HG02852 (cell line): ENCODE data around the gene SCAPER.

Experiments used
- ATAC-seq: cut with Tn5 transposase; IDR thresholded peaks from one replicate; pipeline ENCODE4 v1.9.1; 2021; ENCODE audit warnings: mild to moderate bottlenecking, moderate library complexity; ENCODE audit not compliant: unreplicated experiment

Gene SCAPER

GRCh38 chr15:76343313-76343996, 561.7 kb downstream of the SCAPER start:
- ATAC-seq, result no peak

GRCh38 chr15:76342382-76343201, 562.5 kb downstream of the SCAPER start:
- ATAC-seq, result no peak

GRCh38 chr15:76342058-76342381, 563.1 kb downstream of the SCAPER start:
- no peak for ATAC-seq

- no peak for ATAC-seq
These were observed 563.6 kb downstream of the SCAPER start for GRCh38 chr15:76341366-76342057.

GRCh38 chr15:76340803-76341365, 564.3 kb downstream of the SCAPER start:
- ATAC-seq, result no peak

GRCh38 chr15:76340198-76340802, 564.8 kb downstream of the SCAPER start:
- ATAC-seq, result no peak

- no peak for ATAC-seq
These were observed 565.6 kb downstream of the SCAPER start for GRCh38 chr15:76339305-76340197.

- ATAC-seq, result no peak
These were observed 566.4 kb downstream of the SCAPER start for GRCh38 chr15:76338486-76339304.

- ATAC-seq, result no peak
These were observed 567.2 kb downstream of the SCAPER start for GRCh38 chr15:76337696-76338485.

- ATAC-seq, result no peak
These were observed 568.0 kb downstream of the SCAPER start for GRCh38 chr15:76337059-76337695.

- peak; percentile 53 for ATAC-seq
These were observed 568.7 kb downstream of the SCAPER start, which contains the start of gene ISL2 for GRCh38 chr15:76336254-76337058. Gene ISL2 (plus strand): TSS chr15:76336773. CDS start chr15:76336884, 111 bp downstream.

- ATAC-seq, result no peak
These were observed 569.6 kb downstream of the SCAPER start for GRCh38 chr15:76335307-76336253.

- no peak for ATAC-seq
These were observed 570.5 kb downstream of the SCAPER start for GRCh38 chr15:76334438-76335306.

GRCh38 chr15:76333720-76334437, 571.3 kb downstream of the SCAPER start:
- ATAC-seq, result no peak
